Measurements from ENCODE around the gene KRTAP1-4.
"Not testable (repeated sequence)": the region's sequence is repeated elsewhere in the genome, so short reads cannot be mapped to it uniquely, and the experiment has no call there.

Gene KRTAP1-4

GRCh38 chr17:41002814-41003213, 27.2 kb downstream of the KRTAP1-4 start:
- DNase-seq = no peak

DNA sequence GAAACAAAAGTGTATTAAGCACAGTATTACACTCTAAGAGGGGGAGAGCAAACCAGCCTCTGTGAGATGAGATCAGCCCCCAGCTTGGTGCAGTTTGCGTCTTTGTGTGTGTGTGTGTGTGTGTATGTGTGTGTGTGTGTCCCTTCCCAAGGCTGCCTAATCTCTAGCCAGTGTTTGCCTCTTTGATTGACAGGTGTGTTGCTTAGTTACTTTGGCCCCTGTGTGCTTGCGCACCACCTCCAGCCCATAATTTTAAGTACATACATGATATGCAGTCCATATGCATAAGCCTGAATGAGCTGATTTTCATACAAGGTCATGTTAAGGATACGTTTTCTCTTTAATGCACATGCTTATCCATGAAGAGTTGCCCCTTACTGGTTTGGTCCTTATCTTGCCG, 28.2 kb downstream of the KRTAP1-4 start:
- DNase-seq = no peak

- DNase-seq = not testable (repeated sequence)
These were observed 30.4 kb downstream of the KRTAP1-4 start, which contains the start of gene KRTAP3-2 for GRCh38 chr17:40999563-40999962. KRTAP3-2 (minus strand) TSS chr17:40999906; CDS start chr17:40999853, 53 bp downstream.

- no peak for DNase-seq
These were observed 32.6 kb downstream of the KRTAP1-4 start for GRCh38 chr17:40997361-40997760.

- DNase-seq = no peak
These were observed 33.2 kb downstream of the KRTAP1-4 start for GRCh38 chr17:40996829-40997228.

GRCh38 chr17:40995116-40995515, 34.9 kb downstream of the KRTAP1-4 start:
- no peak for DNase-seq

DNA sequence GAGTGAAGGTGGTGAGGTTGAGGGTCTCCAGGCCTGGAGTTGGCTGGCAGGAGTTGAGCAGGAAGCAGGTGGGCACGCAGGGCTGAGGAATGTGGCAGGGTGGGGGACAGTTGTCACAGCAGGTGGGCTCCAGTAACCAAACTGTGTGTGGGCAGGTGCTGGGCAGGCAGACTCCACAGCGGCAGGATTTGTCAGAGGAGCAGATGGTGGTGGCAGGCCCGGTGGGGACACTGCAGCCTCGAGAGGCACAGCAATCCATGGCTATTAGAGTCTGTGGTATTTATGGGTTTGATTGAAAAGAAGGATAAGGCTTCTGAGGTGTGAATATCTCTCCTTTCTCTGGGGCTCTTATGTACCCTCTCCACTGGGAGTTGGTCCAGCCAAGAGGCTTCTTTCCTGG, 36.2 kb downstream of the KRTAP1-4 start, which contains the start of gene KRTAP3-3:
Gene KRTAP3-3 (minus strand): TSS at position 326 of the 400 bp plus-strand sequence. CDS start 67 bp downstream, at position 259.
- no peak for DNase-seq

GRCh38 chr17:40993084-40993483, 36.9 kb downstream of the KRTAP1-4 start:
- DNase-seq = no peak

DNA sequence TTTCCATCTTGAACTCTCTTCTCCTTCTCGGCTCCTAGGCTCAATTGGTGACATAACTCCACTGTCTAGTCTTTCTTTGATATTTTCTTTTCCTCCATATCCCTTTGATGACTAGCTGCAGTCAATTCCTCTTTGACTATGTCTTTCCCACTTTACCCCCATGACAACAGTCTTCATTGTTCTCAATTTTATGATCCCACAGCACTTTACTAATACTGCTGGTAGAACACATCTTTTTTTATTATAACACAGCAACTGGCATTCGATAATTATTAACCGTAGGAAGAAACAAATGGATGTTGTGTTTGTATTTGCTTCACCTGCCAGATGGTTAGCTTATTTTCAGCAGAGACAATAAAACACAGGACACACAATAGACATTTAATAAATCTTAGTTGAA, 37.3 kb downstream of the KRTAP1-4 start:
- DNase-seq = no peak

GRCh38 chr17:40986920-40987319, 43.1 kb downstream of the KRTAP1-4 start:
- DNase-seq = no peak

- no peak for DNase-seq
These were observed 45.8 kb downstream of the KRTAP1-4 start, which contains the start of gene KRT40 for GRCh38 chr17:40984226-40984625. KRT40 (minus strand) TSS chr17:40984326; CDS start chr17:40984273, 53 bp downstream.

GRCh38 chr17:40981115-40981514, 48.9 kb downstream of the KRTAP1-4 start:
- no peak for DNase-seq

DNA sequence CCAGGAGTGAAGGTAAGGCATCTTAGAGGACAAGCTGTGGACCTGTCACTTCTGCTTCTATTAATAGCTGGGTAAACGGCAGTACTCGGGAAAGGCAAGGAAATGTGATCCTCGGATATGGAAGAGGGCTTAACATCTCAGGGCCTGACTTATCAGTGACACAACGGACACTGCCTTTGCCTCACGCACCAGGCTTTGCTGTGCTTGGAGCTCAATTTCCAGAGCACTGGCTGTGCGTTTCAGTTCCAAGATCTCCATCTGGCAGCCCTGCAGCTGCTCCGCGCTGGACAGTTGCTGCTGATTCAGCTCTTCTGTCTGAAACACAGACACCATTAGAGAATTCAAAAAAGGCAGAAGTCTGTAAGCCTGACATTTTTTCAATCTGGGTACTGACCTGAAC, 49.4 kb downstream of the KRTAP1-4 start:
- DNase-seq = no peak

DNA sequence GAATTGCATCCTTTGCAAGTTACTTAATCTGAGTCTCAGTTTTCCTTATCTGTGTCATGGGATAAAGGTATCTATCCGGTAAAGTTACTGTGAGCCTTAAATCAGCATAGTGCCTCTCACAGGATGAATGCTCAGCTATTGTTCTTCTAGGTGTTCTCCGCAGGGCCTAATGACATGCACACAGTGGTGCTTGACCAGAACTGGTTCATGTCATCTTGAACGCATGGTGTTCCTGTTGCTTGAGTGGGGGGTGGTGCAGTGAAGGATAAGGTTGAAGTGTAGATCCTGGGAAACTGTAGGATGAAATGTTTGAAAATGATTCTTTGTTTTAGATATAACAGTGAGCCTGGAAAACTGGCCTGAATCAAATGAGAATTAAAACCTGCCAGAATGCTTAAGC, 49.9 kb downstream of the KRTAP1-4 start:
- no peak for DNase-seq

Measured in COR-L47 (cell line).